ENCODE data around the gene ARFIP1. TPM values are rescaled to one million over a fixed set of nuclear protein-coding genes. Genes with fewer than 3 reads are reported as not detected.

ARFIP1 gene
- total RNA-seq, 1 experiment from 2014 or later, result 32.7 TPM

DNA sequence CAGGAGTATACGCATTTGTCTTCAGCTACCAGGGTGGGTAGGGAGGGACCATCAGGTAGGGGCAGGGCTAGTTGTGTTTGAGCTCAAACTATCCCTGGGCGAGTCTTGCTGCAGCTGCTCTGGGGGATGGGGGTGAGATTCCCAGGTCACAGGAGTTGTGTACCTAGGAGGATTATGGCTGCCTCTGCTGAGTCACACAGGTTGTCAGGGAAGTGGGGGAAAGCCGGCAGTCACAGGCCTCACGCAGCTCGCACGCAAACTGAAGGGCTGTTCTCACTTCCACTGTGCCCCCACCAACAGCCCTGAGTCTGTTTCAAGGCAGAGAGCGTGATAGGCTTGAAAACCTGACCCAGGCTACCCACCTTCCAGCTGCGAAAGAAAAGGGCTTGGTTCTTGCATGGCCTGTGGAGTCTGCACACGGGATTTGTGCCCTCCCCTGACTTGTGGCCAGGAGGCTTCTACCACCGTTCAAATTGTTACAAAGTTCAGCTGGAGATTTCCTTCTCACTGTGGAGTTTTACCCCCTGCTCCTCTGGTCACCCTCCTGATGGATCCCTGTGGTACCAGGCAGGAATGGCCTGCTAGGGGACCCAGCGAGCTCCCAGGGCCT is 63.8 kb downstream of the ARFIP1 start:
- no TSS peak for BruUV-seq (replicated peaks)
- intact Hi-C loops (cut with micrococcal nuclease), result loop anchor here (10.0 kb wide), 1 partner anchor 731 kb away; no protein-coding TSS in a partner anchor
- Histone ChIP-seq H3K9me3 (ENCODE audit: control insufficient read depth in 1 of 2, insufficient read depth in 1 of 2, low read depth in 1 of 2, low read length in 2 of 2) (no peaks in the 10 kb centered on the region), H3K9ac (ENCODE audit: low read length) (no peak overlapping the region), H3K79me2 (ENCODE audit: insufficient read depth, low read length) (0 out of 2 replicates have a peak, but pooled peaks cover 1% of the 10 kb centered on the region), H2AFZ (ENCODE audit: low read depth, low read length, poor library complexity, severe bottlenecking) (no peak overlapping the region), H3K27ac (ENCODE audit: low read depth, low read length) (no peak overlapping the region), H3K27me3 (ENCODE audit: insufficient read depth, low read length) (no peaks in the 10 kb centered on the region), H3K4me3 (replicated peaks in 1 of 2; ENCODE audit: low read depth in 1 of 2, low read length in 2 of 2) (no peak overlapping the region), H3K9me2 (ENCODE audit: insufficient read depth) (no peaks in the 10 kb centered on the region), H3K4me2 (ENCODE audit: low read length) (no peak overlapping the region), H4K20me1 (ENCODE audit: insufficient read depth) (no peaks in the 10 kb centered on the region), H3K4me1 (ENCODE audit: control insufficient read depth in 1 of 2, insufficient read depth in 2 of 2, low read length in 2 of 2) (no peaks in the 10 kb centered on the region), H3K36me3 (ENCODE audit: control insufficient read depth in 1 of 2, insufficient read depth in 2 of 2, low read length in 2 of 2) (no peaks in the 10 kb centered on the region)
- ChIA-PET RAD21 (ENCODE audit: low non-redundant PET in 1 of 2, low total read pairs in 2 of 2, uncharacterized antibody in 2 of 2, unreplicated experiment in 2 of 2) (no interaction called here), POLR2A (no interaction called here), CTCF (interaction anchor here (1.0 kb wide), 1 partner anchor 240 kb away, joined by 3 read pairs; no protein-coding TSS in a partner anchor)
- ATAC-seq (no peak), DNase-seq (ENCODE audit: low read depth, low spot score) (no peak)
- no peak for TF ChIP-seq MAX (IDR thresholded peaks at IDR 0.05)
- TF ChIP-seq, protein P1, sequence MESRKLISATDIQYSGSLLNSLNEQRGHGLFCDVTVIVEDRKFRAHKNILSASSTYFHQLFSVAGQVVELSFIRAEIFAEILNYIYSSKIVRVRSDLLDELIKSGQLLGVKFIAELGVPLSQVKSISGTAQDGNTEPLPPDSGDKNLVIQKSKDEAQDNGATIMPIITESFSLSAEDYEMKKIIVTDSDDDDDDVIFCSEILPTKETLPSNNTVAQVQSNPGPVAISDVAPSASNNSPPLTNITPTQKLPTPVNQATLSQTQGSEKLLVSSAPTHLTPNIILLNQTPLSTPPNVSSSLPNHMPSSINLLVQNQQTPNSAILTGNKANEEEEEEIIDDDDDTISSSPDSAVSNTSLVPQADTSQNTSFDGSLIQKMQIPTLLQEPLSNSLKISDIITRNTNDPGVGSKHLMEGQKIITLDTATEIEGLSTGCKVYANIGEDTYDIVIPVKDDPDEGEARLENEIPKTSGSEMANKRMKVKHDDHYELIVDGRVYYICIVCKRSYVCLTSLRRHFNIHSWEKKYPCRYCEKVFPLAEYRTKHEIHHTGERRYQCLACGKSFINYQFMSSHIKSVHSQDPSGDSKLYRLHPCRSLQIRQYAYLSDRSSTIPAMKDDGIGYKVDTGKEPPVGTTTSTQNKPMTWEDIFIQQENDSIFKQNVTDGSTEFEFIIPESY (IDR thresholded peaks at IDR 0.05; ENCODE audit: extremely low read depth, insufficient replicate concordance, low read length), result no peak
- no peak for TF ChIP-seq EZH2 (IDR thresholded peaks at IDR 0.05)
- no peak for TF ChIP-seq YY1 (IDR thresholded peaks at IDR 0.05; ENCODE audit: extremely low read depth, insufficient replicate concordance, low read depth, low read length)
- TF ChIP-seq CTCF (IDR thresholded peaks at IDR 0.05 in 2 of 3, conservative IDR thresholded peaks at IDR 0.05 in 1 of 3; ENCODE audit: borderline replicate concordance in 1 of 3, insufficient read depth in 1 of 3, low read depth in 2 of 3, low read length in 2 of 3), result no peak
- TF ChIP-seq TCF7L2 (IDR thresholded peaks at IDR 0.05; ENCODE audit: borderline replicate concordance, extremely low read depth, insufficient read depth, insufficient read length), result no peak
- no peak for TF ChIP-seq EGR1 (IDR thresholded peaks at IDR 0.05; ENCODE audit: low read depth)
- no peak for TF ChIP-seq SIN3A (IDR thresholded peaks at IDR 0.05; ENCODE audit: low read depth)
- TF ChIP-seq CEBPB (IDR thresholded peaks at IDR 0.05; ENCODE audit: low read depth), result no peak
- TF ChIP-seq JUND (IDR thresholded peaks at IDR 0.05), result no peak
- TF ChIP-seq ZFX (IDR thresholded peaks at IDR 0.05), result no peak
- no peak for TF ChIP-seq SP1 (IDR thresholded peaks at IDR 0.05; ENCODE audit: low read depth)
- no peak for TF ChIP-seq POLR2AphosphoS5 (IDR thresholded peaks at IDR 0.05; ENCODE audit: low read depth, low read length)
- no peak for TF ChIP-seq CBX3 (IDR thresholded peaks at IDR 0.05; ENCODE audit: low read depth)
- TF ChIP-seq ELF1 (IDR thresholded peaks at IDR 0.05; ENCODE audit: borderline replicate concordance, low read depth), result no peak
- no peak for TF ChIP-seq RAD21 (IDR thresholded peaks at IDR 0.05; ENCODE audit: low read depth)
- no peak for TF ChIP-seq SRF (IDR thresholded peaks at IDR 0.05; ENCODE audit: low read depth)
- TF ChIP-seq POLR2A (IDR thresholded peaks at IDR 0.05; ENCODE audit: borderline replicate concordance, extremely low read depth, insufficient read depth, insufficient read length), result no peak
- no peak for TF ChIP-seq ATF3 (IDR thresholded peaks at IDR 0.05)
- no peak for TF ChIP-seq ZNF274 (IDR thresholded peaks at IDR 0.05; ENCODE audit: low read depth, low read length)
